GM18870 (cell line): Measurements from ENCODE around the gene LYPD6B.

Experiments used
- ATAC-seq: cut with Tn5 transposase; IDR thresholded peaks from one replicate; pipeline ENCODE4 v1.9.1; 2021; ENCODE audit warnings: moderate library complexity; ENCODE audit not compliant: unreplicated experiment

LYPD6B gene

DNA sequence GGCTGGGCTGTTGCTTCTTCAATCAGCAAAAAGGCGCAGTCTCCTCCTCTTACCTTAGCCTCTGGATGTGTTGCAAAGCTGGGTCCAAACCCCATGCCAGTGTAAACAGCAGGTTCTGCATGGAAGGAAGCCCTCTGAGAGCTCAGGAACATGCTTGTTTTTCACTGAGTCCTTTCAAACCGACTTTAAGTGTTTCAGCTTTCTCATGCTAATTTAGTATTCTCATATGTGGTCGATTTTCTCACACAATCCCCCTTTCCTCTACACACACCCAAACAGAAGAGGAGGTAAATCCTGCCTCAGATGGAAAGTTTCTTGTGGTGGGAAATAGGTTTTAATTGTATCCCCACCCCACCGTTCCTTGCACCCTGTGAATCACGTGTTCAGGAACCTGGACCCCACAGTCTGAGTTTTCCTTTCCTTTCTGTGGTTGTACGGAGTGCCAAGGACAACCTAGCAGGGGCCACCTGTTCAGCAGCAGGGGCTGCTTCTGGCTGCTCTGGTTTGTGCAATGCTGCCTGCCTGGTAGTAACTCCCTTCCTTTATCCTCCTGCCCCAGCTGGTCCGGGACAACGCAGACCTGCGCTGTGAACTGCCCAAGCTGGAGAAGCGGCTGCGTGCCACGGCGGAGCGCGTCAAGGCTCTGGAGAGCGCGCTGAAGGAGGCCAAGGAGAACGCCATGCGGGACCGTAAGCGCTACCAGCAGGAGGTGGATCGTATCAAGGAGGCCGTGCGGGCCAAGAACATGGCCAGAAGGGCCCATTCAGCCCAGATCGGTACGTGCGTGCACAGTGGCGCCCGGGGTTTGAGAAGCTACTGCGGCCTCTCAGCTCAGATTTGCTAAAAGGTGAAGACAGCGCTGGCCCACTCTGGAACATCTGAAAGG is 28.7 kb upstream of the LYPD6B start:
- ATAC-seq: no peak

DNA sequence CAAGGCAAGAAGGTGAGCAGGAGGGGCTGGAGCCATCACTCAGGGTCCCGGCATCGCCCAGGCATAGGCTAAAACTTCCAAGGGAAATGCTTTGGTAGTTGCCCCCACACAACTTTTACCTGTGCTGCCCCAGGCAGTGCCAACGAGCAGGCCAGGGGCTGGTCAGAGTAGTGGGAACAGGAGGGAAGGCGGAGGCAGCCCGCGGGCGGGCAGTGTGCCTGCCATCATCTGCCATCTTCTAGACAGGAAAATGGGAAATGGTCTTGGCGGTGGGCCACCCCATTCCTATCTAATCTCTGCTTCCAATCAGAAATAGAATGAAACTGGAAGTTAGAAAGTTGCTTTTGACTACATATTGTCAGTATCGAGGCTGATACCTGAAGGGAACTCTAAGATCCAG is 26.0 kb upstream of the LYPD6B start:
- ATAC-seq: no peak

DNA sequence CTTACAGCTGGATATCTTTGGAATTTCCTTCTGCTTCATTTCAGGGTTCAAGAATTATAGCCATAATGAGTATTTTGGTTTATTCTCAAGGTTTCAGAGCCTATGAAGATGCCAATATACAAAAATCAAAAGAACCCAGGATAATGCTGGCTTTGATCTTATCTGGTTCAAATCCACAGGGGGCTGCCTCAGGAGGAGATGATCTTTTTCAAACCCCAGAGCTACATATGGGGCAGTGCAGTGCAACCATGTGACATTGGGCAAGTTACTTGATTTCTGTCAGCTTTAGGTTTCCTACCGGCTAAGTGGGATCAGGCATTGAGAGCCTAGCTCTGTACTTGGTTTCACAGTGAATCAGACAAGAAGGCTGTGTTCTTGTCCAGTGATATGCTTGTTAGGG is 23.0 kb upstream of the LYPD6B start:
- ATAC-seq: no peak

DNA sequence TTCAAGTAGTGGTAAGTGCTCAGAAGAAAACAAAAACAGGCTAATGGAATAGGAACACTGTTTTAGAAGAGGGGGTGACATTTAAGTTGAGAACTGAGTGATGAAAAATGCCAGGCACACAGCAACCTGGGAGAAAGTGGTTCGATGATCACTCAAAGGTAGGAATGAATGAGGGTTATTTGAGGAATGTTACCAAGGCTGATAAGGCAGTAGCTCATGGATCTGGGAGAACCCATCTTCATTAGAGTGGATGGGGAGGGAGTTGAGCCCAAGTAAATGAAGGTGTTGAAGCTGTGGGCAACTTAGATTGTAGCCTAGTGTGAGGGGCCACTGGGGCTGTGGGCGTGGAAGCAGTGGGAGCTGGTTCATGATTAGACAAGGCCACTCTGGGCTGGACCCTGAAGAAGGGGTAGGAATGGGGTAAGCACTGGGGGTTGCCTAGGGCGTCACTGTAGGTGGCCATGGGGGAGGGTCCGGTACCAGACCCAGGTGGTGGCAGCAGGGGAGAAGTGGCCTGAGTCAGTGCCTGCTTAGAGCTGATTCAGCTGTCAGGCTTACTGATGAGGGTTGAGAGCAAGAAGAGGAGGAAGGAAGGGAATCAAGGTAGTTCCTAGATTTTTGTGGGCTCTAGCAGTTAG is 22.5 kb upstream of the LYPD6B start:
- no peak for ATAC-seq

DNA sequence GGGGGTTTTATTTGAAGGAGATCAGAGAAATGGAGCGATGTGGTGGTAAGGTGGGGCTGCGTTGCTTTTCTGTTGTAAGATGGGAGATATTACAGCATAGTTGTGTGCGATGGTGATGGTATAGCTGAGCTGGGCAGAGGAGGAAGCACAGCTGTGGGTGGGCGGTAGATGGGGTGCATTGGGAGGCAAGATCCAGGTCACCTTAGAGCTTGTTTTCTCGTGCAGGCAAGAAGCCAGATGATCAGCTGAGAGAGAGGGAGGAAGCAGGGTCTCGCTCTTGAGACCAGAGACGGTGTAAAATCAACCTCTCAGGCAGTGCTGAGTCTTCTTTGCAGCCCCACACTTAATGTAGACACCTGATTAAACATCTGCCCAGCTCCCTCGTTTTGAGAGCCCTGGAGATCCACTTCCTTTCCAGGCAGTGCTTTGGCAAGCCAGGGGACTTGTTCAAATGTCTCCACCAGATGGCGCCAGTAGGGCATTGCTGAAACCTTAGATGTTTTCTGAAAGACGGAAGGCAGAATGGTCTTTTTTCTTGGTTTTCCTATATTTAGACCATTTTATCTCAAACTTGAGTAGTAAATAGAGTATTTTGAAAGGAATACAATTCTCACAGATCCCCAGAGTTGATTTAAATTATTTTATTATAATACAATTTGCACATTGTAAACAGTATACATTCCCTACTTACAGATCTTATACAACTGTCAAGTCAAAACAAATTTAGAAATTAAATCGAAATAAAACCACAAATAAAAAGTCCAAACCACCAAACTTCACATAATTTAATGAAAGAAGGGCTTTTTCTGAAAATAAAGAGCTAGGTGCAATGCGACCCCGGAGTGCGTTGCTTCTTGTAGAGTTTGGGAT is 21.1 kb upstream of the LYPD6B start:
- no peak for ATAC-seq

DNA sequence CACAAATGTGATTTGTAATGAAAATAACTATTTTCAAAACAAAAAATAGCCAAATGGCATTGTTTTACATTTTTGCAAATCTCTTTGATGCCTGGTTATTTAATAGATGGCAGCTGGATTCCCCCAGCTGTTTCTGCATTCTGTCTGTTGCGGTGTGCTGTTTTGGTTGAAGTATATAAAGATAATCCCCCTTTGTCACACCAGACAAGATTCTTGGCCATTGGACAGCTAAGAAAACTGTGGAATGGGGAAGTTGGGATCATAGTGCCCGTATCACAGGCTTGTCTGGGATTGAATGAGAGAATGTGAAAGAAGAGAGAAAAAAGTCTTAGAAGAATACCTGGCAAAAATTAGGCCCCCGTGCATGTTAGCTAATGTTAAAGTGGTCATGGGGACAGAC is 19.5 kb upstream of the LYPD6B start:
- ATAC-seq: no peak

DNA sequence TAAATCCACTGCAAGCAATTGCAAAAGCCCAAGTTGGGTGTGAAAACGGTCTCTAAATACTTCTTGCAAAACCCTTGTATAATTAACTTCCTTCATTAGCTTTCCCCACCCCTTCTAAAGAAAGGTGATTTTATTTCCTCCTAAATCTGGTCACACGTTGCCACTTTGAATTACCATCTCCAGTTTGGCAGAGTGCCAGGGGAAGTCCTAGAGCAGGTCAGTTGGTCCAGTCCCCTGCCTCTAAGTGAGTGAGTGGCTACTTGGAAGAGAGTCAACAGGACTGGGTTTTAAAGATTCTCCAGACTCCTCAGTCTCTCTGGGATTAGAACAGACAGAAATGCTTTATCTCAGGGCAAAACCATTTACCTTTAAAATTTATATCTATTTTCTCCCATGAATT is 18.7 kb upstream of the LYPD6B start:
- ATAC-seq: no peak

DNA sequence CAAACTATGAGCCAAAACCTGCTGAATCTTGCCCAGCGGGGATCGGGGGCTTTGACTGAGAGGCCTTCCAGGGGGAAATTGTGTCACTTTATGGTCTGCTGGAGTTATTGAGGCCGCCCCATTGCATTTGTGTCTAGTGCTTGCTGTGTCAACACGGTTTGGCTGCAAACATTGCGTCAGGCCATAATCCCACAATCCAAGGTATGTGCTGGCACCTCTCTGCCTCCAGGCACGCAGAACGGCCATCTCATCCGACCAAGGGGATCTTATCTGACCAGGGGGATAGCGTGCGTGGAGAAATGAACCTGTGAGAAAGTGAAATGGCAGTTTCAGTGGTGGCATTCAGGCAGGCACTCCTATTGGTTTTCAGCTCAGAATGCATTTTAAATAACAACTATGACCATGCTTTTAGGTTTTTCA is 18.1 kb upstream of the LYPD6B start:
- ATAC-seq: peak; percentile 36

DNA sequence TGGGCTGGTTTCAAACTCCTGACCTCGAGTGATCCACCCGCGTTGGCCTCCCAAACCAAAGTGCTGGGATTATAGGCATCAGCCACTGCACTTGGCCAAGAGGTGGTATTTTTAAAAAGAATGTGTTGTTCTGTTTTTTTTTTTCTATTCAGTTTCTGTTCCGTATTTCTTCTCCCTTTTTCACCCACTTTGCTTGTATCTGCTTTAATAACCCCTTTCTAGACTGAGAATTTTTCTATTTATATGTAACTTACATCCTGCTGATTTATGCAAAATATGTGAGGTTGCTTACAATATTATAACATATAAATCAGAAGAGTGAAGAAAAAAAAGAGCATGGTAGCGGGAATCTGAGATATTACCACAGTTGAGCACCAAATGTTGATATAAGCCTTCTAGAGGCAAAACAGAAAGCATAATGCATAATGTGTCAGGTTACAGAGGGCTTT is 17.2 kb upstream of the LYPD6B start:
- peak; percentile 81 for ATAC-seq

DNA sequence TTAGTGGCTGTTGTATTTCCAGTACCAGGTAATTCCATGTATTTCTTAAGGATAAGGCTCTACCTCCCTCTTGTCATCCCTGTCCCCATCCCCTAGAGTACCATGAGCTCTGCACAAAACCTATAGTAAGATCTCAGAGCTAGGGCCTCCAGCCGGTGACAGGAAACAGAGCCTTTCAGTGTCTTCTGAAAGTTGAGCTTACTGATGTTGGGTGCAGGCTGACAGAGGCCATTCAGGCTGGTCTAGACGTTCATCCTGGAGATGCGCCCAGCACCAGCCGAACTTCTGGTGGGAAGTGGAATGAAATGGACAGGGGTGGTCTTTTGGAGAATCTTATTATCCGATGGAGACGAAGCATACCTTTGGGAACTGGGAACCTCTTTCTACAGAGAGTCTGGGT is 16.7 kb upstream of the LYPD6B start:
- ATAC-seq: peak; percentile 42

DNA sequence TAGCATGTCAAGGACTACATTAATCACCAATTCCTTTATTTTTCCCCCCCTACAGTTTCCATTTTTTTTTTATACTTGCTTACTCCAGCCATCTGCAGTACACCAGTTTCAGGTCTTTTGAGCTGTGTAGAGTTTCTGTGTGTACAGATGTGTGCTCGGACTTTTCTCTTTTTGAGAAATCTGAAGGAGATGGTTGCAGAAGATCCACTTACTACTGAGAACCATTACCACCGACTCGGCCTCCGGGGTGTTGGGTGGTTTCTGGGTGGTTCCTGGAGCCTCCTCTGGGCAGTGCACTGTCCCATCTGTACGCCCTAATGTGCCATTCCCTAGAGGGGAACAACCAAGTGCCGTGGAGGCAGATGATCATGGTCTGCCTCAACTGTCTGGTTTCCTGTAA is 15.4 kb upstream of the LYPD6B start:
- no peak for ATAC-seq

DNA sequence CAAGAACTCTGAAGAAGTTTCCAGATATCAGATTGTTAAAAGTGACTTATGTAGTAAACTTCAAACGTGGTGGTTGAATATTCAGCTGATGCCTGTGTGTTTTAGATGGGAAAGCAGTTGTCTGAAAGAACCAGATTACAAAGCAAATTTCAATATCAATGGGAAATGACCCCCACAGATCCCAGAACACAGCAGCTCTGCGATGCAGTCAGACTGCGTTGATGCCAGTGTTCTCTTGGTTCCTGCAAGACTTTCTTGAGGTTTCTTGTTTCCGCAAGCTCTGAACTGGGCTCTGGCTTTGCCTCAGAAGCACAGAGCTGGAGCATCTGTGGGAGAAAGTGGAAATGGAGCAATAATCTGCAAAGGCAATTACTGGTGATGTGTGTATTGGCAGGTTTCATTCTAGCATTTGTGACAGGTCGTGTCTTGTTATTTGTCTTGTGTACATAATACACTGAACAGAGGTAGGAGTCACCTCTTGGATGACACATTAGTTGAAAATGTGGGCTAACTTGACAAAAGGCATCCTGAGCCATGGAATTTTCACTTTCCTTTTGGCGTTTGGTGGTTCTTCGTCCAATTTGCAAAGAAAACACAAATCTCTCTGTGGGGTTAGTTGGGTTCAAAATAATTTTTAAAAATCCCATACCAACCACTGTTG is 10.8 kb upstream of the LYPD6B start:
- no peak for ATAC-seq

DNA sequence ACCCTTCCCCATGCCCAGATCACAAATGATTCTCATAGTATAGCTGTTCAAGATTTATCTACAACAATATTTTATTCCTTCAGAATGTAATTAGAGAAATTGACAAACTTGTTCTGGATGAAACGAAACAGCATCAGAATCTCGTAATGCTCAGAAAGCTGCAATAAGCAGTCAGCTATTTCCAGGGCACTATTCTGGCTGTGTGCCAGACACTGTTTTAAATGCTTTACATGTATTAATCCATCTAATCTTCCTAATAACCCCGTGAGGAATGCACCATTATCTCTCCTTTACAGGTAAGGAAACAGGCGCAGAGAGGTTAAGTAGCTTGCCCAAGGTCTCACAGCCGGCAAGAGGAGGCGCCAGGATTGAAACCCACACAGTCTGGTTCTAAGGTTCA is 10.1 kb upstream of the LYPD6B start:
- no peak for ATAC-seq

DNA sequence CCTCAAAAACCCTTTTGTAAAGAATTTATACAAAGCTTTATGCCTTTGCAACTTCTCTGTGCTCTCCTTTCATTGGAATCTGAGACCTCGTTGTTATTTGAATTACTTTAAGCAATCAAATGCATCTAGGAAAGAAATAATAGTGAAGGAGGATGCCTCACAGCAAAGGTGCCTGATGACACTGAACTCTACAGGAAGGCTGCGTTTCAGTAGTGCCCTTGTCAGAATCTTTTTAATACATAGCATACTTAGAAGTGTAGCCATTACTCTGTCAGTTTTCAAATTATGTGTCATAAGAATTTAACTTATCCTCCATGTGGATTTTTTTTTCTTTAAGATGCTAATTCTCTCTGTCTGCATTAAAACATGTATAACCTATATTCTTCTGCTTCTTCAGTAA is 9.6 kb upstream of the LYPD6B start:
- no peak for ATAC-seq

DNA sequence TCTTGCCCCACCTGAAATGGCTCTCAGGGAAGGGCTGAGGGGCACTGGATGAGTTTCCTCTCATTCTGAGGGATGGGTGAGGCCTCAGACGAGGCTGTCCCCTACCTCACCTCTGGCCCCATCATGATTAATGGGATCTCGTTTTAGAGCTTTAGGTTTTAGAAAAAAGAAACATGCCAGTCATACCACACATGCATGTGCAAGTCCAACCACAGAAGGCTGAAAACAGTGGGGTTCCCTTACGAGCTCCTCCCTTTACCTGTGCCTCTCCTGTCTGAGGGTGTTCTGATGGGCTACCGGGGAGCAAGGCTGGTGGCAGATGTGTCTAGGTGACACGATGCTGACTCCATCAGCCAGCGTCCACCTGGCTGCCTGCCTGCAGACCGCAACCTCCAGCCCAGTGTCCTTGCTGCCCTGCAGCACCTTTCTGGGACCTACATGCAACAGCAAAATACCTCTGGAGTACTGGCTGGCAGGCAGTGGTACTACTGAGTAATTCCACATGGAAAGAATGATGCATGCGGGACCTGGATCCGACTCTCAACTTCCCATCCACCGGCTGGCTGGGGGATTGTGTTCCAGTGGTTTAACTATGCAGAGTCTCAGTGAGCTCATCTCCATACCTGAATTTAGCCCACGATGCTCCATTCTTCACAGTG is 9.1 kb upstream of the LYPD6B start:
- ATAC-seq: no peak

DNA sequence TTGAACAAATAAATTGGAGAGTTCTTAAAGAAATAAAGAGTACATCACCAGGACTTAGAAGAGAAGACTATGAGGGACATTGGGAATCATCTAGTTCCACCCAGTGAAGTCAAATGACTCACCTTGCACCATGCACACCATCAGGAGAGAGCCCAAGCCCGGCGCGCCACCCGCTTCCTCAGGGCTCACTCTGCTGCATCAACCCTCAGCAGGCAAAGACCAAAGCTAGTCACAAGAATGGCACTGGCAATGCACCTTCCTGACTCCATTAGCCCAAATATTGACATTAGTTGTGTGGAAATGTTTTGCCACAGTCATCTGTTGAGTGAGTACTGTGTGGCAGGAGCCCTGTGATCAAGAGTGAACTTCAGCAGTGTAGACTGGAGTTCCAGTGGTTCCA is 7.1 kb upstream of the LYPD6B start:
- no peak for ATAC-seq

DNA sequence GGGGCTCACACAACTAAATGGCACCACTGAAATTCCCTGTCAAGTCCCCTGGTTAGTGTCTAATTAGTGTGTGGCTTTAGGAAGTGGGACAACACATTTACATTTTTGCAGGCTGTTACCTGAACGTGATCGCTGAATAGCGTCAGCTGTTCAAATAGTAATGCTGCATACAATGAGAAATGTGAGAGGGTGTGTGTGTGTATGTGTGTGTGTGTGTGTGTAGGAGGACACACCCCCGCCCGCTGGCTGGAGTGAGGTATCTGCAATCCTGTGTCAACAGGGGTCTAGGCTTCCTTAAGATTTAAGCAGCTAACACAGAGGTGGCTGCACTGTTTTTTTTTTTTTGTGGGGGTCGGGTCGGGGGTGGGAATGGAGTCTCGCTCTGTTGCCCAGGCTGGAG is 4.8 kb upstream of the LYPD6B start:
- no peak for ATAC-seq

DNA sequence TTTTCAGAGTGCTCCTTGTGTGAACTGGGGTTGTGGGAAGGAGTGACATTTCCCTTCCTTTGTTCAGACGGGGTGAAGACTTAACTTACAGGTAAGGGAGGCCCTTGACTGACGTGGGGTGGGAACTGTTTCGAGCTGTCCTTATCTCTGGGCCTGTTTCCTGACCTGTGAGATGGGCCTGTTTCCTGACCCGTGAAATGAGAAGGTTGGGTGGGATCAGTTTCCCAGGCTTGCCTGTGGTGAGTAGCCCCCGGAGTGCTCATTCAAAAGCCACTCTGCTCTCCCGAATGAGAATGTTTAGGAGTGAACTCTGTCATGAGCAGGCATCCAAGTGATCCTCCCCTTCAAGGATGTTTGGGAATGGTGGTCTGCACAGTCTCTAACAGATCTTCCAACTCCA is 4.1 kb upstream of the LYPD6B start:
- ATAC-seq: no peak

DNA sequence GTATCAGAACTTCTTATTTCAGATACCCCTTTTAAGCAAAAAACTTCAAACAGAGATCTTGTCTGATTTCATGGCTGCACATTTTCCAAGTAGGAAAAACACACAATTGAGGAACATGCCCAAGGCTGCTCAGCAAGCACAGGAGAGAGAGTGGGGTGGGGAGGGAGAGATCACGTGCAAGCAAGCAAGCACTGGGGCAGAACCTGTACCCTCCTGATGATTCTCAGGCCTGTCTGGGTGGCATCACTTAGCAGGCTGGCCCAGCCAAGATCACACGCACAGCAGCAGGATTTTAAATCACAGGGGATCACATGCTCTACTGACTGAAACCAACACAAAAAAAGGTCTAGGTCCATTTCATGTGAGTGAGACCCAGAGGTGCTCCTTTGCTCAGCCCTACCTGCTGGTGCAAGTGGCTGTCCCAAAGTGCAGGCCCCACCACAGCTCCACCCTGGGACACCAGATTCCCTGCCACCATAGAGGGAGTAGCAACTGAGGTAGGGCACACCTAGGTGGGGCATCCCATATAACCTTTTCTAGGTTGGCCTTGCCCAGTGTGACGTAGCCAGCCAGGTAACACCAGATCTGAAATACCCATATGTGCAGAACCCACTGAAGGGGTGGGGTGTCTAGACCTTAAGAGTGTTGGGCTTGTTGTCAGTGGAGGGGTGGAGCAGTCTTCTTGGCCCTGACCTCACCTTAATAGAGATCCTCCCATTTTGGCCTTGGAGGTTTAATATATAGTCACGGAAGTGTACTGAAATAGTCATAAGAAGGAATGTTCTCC is 1.8 kb upstream of the LYPD6B start:
- no peak for ATAC-seq

DNA sequence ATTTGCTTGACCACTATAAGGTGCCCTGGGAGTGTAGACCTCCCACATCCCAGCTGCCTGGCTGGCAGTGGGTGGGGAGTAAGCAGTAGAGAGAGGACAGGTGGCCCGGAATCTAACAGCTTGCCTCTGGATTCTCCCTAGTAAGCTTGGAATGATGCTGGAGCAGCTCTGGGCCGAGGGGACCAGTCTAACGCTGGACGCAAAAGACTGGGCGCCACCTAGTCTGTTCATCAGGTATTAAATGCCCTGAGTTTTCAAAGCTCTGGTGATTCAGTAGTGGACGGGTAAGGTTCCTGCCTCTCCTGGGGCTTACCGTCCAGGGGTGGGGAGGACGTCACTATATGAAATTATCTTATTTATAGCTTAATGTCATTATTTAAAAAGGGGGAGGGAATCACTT is 648 bp upstream of the LYPD6B start:
- ATAC-seq: no peak
